ENCODE measurements around the gene KCNJ6. TPM values are rescaled to one million over a fixed set of nuclear protein-coding genes. Genes with fewer than 3 reads are reported as not detected.

Gene KCNJ6
- total and polyA plus RNA-seq, 2 of the 8 experiments (the other 6 are each of a cell fraction or from before 2014, with no cell fraction given) = 0.51 to 1.2 TPM

GRCh38 chr21:37766129-37766528, 150.1 kb downstream of the KCNJ6 start:
- H3K79me2 ChIP-seq (ENCODE audit: control insufficient read depth in 1 of 2, insufficient read depth in 2 of 2, low read length in 2 of 2) = no peaks in the 10 kb centered on the region
- no peak overlapping the region for H2BK5ac ChIP-seq (ENCODE audit: low read depth, low read length)
- H4K8ac ChIP-seq (ENCODE audit: extremely low read depth, insufficient read depth, low read length) = no peak overlapping the region
- no peak overlapping the region for H3K27ac ChIP-seq (ENCODE audit: low read depth, low read length)
- no peak overlapping the region for H3K23ac ChIP-seq (ENCODE audit: insufficient read length)
- no peak overlapping the region for H2BK12ac ChIP-seq (ENCODE audit: low read depth, low read length)
- no peak overlapping the region for H2AFZ ChIP-seq (ENCODE audit: low read length)
- 82% methylated on average over 5 of the region's 5 CpGs; no CpG with 5 or more reads in 1 of the 2 experiments for WGBS, 2 experiments (ENCODE audit: extremely low coverage in 1 of 2, insufficient coverage in 1 of 2, insufficient read length in 1 of 2, insufficient replicate concordance in 2 of 2, low coverage in 1 of 2, low lambda C conversion rate in 2 of 2, missing lambda C conversion rate in 1 of 2)
- DNase-seq (ENCODE audit: low read depth in 1 of 2, low spot score in 2 of 2) (no peak), FAIRE-seq (no peak)
- H2BK20ac ChIP-seq (ENCODE audit: low read length) = no peak overlapping the region
- no peak overlapping the region for H2AK5ac ChIP-seq (ENCODE audit: low read depth, low read length)
- no peak overlapping the region for H3K56ac ChIP-seq (replicated peaks; ENCODE audit: insufficient read length, low read depth, low read length)
- H3K18ac ChIP-seq (ENCODE audit: extremely low read depth, low read length) = no peak overlapping the region
- no peak overlapping the region for H4K5ac ChIP-seq (ENCODE audit: insufficient read length, low read depth, low read length)
- H3K4me1 ChIP-seq (replicated peaks in 1 of 4; ENCODE audit: control insufficient read depth in 3 of 4, insufficient read depth in 4 of 4, low read length in 3 of 4) = peaks cover 0 to 2% (median 0%) of the 10 kb centered on the region in 4 experiments; a peak in 1 of 7 replicates
- peaks cover 6% of the 10 kb centered on the region; the same call in 1 of the 2 replicates for H3K23me2 ChIP-seq (ENCODE audit: low read depth, low read length)
- no peak overlapping the region for H3K14ac ChIP-seq (ENCODE audit: insufficient read length)
- H3K36me3 ChIP-seq (ENCODE audit: control insufficient read depth in 2 of 4, insufficient read depth in 4 of 4, low read length in 3 of 4) = no peaks in the 10 kb centered on the region; a peak in 1 of 8 replicates
- H3K4me2 ChIP-seq (ENCODE audit: insufficient read depth in 1 of 2, low read depth in 2 of 2, low read length in 2 of 2) = no peak overlapping the region
- no peak overlapping the region for H2BK15ac ChIP-seq (ENCODE audit: low read length)
- no peak overlapping the region for H2BK120ac ChIP-seq (replicated peaks; ENCODE audit: low read depth, low read length)
- H3K4ac ChIP-seq (replicated peaks; ENCODE audit: insufficient read length, low read depth, low read length) = no peak overlapping the region
- no peaks in the 10 kb centered on the region for H3K27me3 ChIP-seq (replicated peaks in 1 of 4; ENCODE audit: control insufficient read depth in 3 of 4, extremely low read depth in 1 of 4, insufficient read depth in 3 of 4, low read length in 3 of 4)
- peaks cover 12 to 13% of the 10 kb centered on the region in 2 experiments; a peak in 3 of 4 replicates for H3K9me3 ChIP-seq (ENCODE audit: insufficient read depth in 2 of 2, low read depth in 1 of 2, low read length in 1 of 2)
- no peak overlapping the region for H3K9ac ChIP-seq (replicated peaks in 1 of 4; ENCODE audit: extremely low read depth in 1 of 4, low read depth in 3 of 4, low read length in 3 of 4)
- CTCF ChIA-PET (ENCODE audit: partially characterized antibody) = interaction anchor here (1.0 to 2.4 kb wide), 2 partner anchors 150 to 360 kb away, joined by 3 to 10 read pairs; partner anchors contain the start of gene KCNJ6
- POLR2A ChIA-PET (ENCODE audit: partially characterized antibody) = no interaction called here
- H4K20me1 ChIP-seq (replicated peaks in 1 of 2; ENCODE audit: control insufficient read depth in 1 of 2, insufficient read depth in 2 of 2, low read length in 2 of 2) = peaks cover 0 to 5% of the 10 kb centered on the region in 2 experiments
- no peak overlapping the region for H4K91ac ChIP-seq (replicated peaks; ENCODE audit: insufficient read length, low read length)
- H3K4me3 ChIP-seq (ENCODE audit: extremely low read depth in 1 of 4, insufficient read depth in 2 of 4, low read depth in 3 of 4, low read length in 4 of 4) = no peak overlapping the region
- H3K79me1 ChIP-seq (ENCODE audit: low read depth, low read length) = no peaks in the 10 kb centered on the region; the same call in 1 of the 2 replicates
- TF ChIP-seq USF2 (IDR thresholded peaks at IDR 0.05; ENCODE audit: low read length) = no peak
- TF ChIP-seq CREB1 (IDR thresholded peaks at IDR 0.05) = no peak
